Activated naive CD4-positive, alpha-beta T cell treated with anti-CD3 and anti-CD28 coated beads for 36 hours (primary cell): ENCODE results near the gene TMEM88. TPM values are rescaled to one million over a fixed set of nuclear protein-coding genes. Genes with fewer than 3 reads are reported as not detected.
"Not testable (repeated sequence)": the region's sequence is repeated elsewhere in the genome, so short reads cannot be mapped to it uniquely, and the experiment has no call there.

Source experiments
- CTCF ChIA-PET: fragments of 350-600 bp; sonication (Branson Sonifier 250); formaldehyde crosslinking; loops from one replicate; lab custom pipeline; 2021; ENCODE audit warnings: antibody characterized with exemption; lab: Charles Lee
- DNase-seq: peaks from one replicate; pipeline ENCODE4 v3.0.0-alpha.2; 2020
- H3K27ac Mint-ChIP-seq: one replicate; pipeline ENCODE4 v1.8.0; 2021; ENCODE audit warnings: mild to moderate bottlenecking, mixed read lengths
- H3K27me3 Mint-ChIP-seq: one replicate; pipeline ENCODE4 v1.8.0; 2021; ENCODE audit warnings: low read depth, mixed read lengths
- H3K36me3 Mint-ChIP-seq: one replicate; pipeline ENCODE4 v1.8.0; 2021; ENCODE audit warnings: low read depth, mixed read lengths
- H3K4me1 Mint-ChIP-seq: one replicate; pipeline ENCODE4 v1.8.0; 2021; ENCODE audit warnings: low read depth, mixed read lengths
- H3K4me3 Mint-ChIP-seq: one replicate; pipeline ENCODE4 v1.8.0; 2021; ENCODE audit warnings: mild to moderate bottlenecking, moderate library complexity, mixed read lengths
- H3K9me3 Mint-ChIP-seq: one replicate; pipeline ENCODE4 v1.8.0; 2021; ENCODE audit warnings: mixed read lengths
- intact Hi-C: fragments of 100-400 bp; cut with micrococcal nuclease; formaldehyde crosslinking; loops from one replicate; pipeline ENCODE4 v1.15.1; 2023
- total RNA-seq, 2 experiments: library from RNA; stranded (reverse); gene quantifications; one replicate each; pipeline ENCODE4 v1.2.3, GENCODE V29; 2021

The TMEM88 gene
- total RNA-seq, 2 experiments from 2014 or later = 1.2 to 1.5 TPM

- peak overlapping the region; percentile 39 for H3K27ac Mint-ChIP-seq
- DNase-seq = no peak
- intact Hi-C loops = no loop called here
- H3K4me3 Mint-ChIP-seq = no peak overlapping the region
- H3K4me1 Mint-ChIP-seq = peaks cover 49% of the 10 kb centered on the region
- peaks cover 32% of the 10 kb centered on the region for H3K36me3 Mint-ChIP-seq
- CTCF ChIA-PET = no interaction called here
- H3K27me3 Mint-ChIP-seq = no peaks in the 10 kb centered on the region
- no peaks in the 10 kb centered on the region for H3K9me3 Mint-ChIP-seq
Observed at GRCh38 chr17:7854078-7854777, 638 bp upstream of the TMEM88 start.

GRCh38 chr17:7855660-7856010 is 769 bp downstream of the TMEM88 start:
- DNase-seq = no peak
- no peaks in the 10 kb centered on the region for H3K9me3 Mint-ChIP-seq
- no peaks in the 10 kb centered on the region for H3K27me3 Mint-ChIP-seq
- intact Hi-C loops = loop anchor here (2.0 to 5.0 kb wide), 3 partner anchors 185 to 548 kb away; partner anchors contain the start of gene EIF5A
- no peak overlapping the region for H3K27ac Mint-ChIP-seq
- CTCF ChIA-PET = interaction anchor here (0.9 to 1.6 kb wide), 2 partner anchors 11 to 32 kb away, joined by 3 to 5 read pairs; no protein-coding TSS in a partner anchor
- H3K4me1 Mint-ChIP-seq = peaks cover 36% of the 10 kb centered on the region
- peaks cover 28% of the 10 kb centered on the region for H3K36me3 Mint-ChIP-seq
- H3K4me3 Mint-ChIP-seq = no peak overlapping the region

- CTCF ChIA-PET = interaction anchor here (0.7 to 1.6 kb wide), 10 partner anchors 11 to 170 kb away, joined by 3 to 11 read pairs (median 5); no protein-coding TSS in a partner anchor
- Mint-ChIP-seq H3K27me3 (no peaks in the 10 kb centered on the region), H3K9me3 (no peaks in the 10 kb centered on the region), H3K36me3 (peaks cover 23% of the 10 kb centered on the region), H3K27ac (no peak overlapping the region), H3K4me3 (no peak overlapping the region), H3K4me1 (peaks cover 30% of the 10 kb centered on the region)
- DNase-seq = no peak
- intact Hi-C loops = loop anchor here (2.0 to 5.0 kb wide), 3 partner anchors 185 to 549 kb away; partner anchors contain the start of gene EIF5A
Observed at GRCh38 chr17:7856011-7856810, 1.3 kb downstream of the TMEM88 start.

GRCh38 chr17:7856811-7857712 is 2.2 kb downstream of the TMEM88 start, which contains the start of gene NAA38:
Gene NAA38 (minus strand): TSS chr17:7857559. CDS start chr17:7857463, 96 bp downstream.
- Mint-ChIP-seq H3K4me1 (peaks cover 22% of the 10 kb centered on the region), H3K27me3 (no peaks in the 10 kb centered on the region), H3K9me3 (no peaks in the 10 kb centered on the region), H3K27ac (no peak within 1 kb of the TSS), H3K4me3 (no peak within 1 kb of the TSS), H3K36me3 (peaks cover 15% of the 10 kb centered on the region)
- intact Hi-C loops = loop anchor here (1.0 to 5.0 kb wide), 12 partner anchors 13 to 550 kb away; partner anchors contain the start of genes CNTROB, EIF5A, KDM6B and WRAP53
- DNase-seq = peak; percentile 98
- CTCF ChIA-PET = interaction anchor here (0.6 to 1.6 kb wide), 18 partner anchors 12 to 342 kb away, joined by 3 to 11 read pairs (median 3); no protein-coding TSS in a partner anchor

GRCh38 chr17:7857713-7858521 is 3.1 kb downstream of the TMEM88 start, which contains the start of gene CYB5D1:
Gene CYB5D1 (plus strand): TSS chr17:7858003. CDS start chr17:7858135, 132 bp downstream.
- CTCF ChIA-PET = interaction anchor here (0.7 to 1.6 kb wide), 13 partner anchors 17 to 131 kb away, joined by 3 to 11 read pairs (median 3); no protein-coding TSS in a partner anchor
- H3K9me3 Mint-ChIP-seq = no peaks in the 10 kb centered on the region
- no peaks in the 10 kb centered on the region for H3K27me3 Mint-ChIP-seq
- DNase-seq = peak; percentile 93
- H3K4me3 Mint-ChIP-seq = no peak within 1 kb of the TSS
- peaks cover 10% of the 10 kb centered on the region for H3K36me3 Mint-ChIP-seq
- H3K4me1 Mint-ChIP-seq = peaks cover 18% of the 10 kb centered on the region
- intact Hi-C loops = loop anchor here (1.0 to 5.0 kb wide), 12 partner anchors 14 to 551 kb away; partner anchors contain the start of genes CNTROB, EIF5A, KDM6B and WRAP53
- no peak within 1 kb of the TSS for H3K27ac Mint-ChIP-seq

- no peak overlapping the region for H3K27ac Mint-ChIP-seq
- H3K4me3 Mint-ChIP-seq = no peak overlapping the region
- CTCF ChIA-PET = interaction anchor here (1.1 to 1.2 kb wide), 3 partner anchors 8 to 57 kb away, joined by 3 read pairs; partner anchors contain the start of gene RNF227
- no peaks in the 10 kb centered on the region for H3K27me3 Mint-ChIP-seq
- intact Hi-C loops = loop anchor here (5.0 kb wide), 1 partner anchor 551 kb away; the partner anchor contains the start of gene EIF5A
- peaks cover 10% of the 10 kb centered on the region for H3K36me3 Mint-ChIP-seq
- H3K9me3 Mint-ChIP-seq = no peaks in the 10 kb centered on the region
- peak; percentile 53 for DNase-seq
- peaks cover 16% of the 10 kb centered on the region for H3K4me1 Mint-ChIP-seq
Observed at GRCh38 chr17:7858522-7858810, 3.6 kb downstream of the TMEM88 start.

- CTCF ChIA-PET = interaction anchor here (0.8 to 7.3 kb wide), 6 partner anchors 8 to 182 kb away, joined by 3 to 99 read pairs (median 3); partner anchors contain the start of gene RNF227
- Mint-ChIP-seq H3K9me3 (no peaks in the 10 kb centered on the region), H3K27ac (no peak overlapping the region), H3K4me1 (peaks cover 11% of the 10 kb centered on the region), H3K36me3 (peaks cover 11% of the 10 kb centered on the region), H3K27me3 (no peaks in the 10 kb centered on the region), H3K4me3 (no peak overlapping the region)
- no peak for DNase-seq
- intact Hi-C loops = loop anchor here (5.0 kb wide), 1 partner anchor 552 kb away; the partner anchor contains the start of gene EIF5A
Observed at GRCh38 chr17:7859028-7859427, 4.2 kb downstream of the TMEM88 start.

GRCh38 chr17:7862692-7863437 is 8.0 kb downstream of the TMEM88 start:
- DNase-seq = peak; percentile 56
- Mint-ChIP-seq H3K9me3 (no peaks in the 10 kb centered on the region), H3K36me3 (peaks cover 19% of the 10 kb centered on the region), H3K27ac (no peak overlapping the region), H3K4me1 (peaks cover 11% of the 10 kb centered on the region), H3K4me3 (no peak overlapping the region), H3K27me3 (no peaks in the 10 kb centered on the region)
- intact Hi-C loops = loop anchor here (1.0 kb wide), 3 partner anchors 24 to 125 kb away; no protein-coding TSS in a partner anchor
- CTCF ChIA-PET = interaction anchor here (0.7 to 7.3 kb wide), 18 partner anchors 9 to 195 kb away, joined by 3 to 99 read pairs (median 4); partner anchors contain the start of genes CHD3 and CNTROB

- peaks cover 19% of the 10 kb centered on the region for H3K36me3 Mint-ChIP-seq
- peaks cover 21% of the 10 kb centered on the region for H3K4me1 Mint-ChIP-seq
- H3K4me3 Mint-ChIP-seq, H3K9me3 Mint-ChIP-seq, H3K27ac Mint-ChIP-seq, DNase-seq, intact Hi-C loops, H3K27me3 Mint-ChIP-seq: not testable (repeated sequence)
- CTCF ChIA-PET = interaction anchor here (0.8 to 7.3 kb wide), 11 partner anchors 9 to 192 kb away, joined by 3 to 99 read pairs (median 4); partner anchors contain the start of gene CNTROB
Observed at GRCh38 chr17:7864384-7864783, 9.5 kb downstream of the TMEM88 start.
